Liver (tissue), 9 donors: Measurements from ENCODE around the gene CCDC186. TPM values are rescaled to one million over a fixed set of nuclear protein-coding genes. Genes with fewer than 3 reads are reported as not detected.

Source experiments
- DNase-seq: peaks from one replicate; pipeline ENCODE4 v3.0.0-alpha.2; 2017; ENCODE audit warnings: low spot score
- H3K27ac ChIP-seq, 2 donors: one replicate each; pipeline ENCODE4 v1.7.0; 2013; ENCODE audit warnings: inconsistent platforms in 2 of 2, low read length in 2 of 2, control low read depth in 1 of 2, low read depth in 1 of 2, mild to moderate bottlenecking in 1 of 2
- H3K27me3 ChIP-seq, 4 donors: one replicate each; pipeline versions ENCODE4 v1.6.1 to v1.7.0; 2013; ENCODE audit warnings: low read length in 3 of 4, inconsistent platforms in 1 of 4, mild to moderate bottlenecking in 1 of 4, moderate library complexity in 1 of 4; ENCODE audit not compliant: control insufficient read depth in 4 of 4, insufficient read depth in 4 of 4
- H3K36me3 ChIP-seq, 4 donors: one replicate each; pipeline versions ENCODE4 v1.6.1 to v1.7.0; 2013; ENCODE audit warnings: low read length in 3 of 4, mild to moderate bottlenecking in 3 of 4, low read depth in 1 of 4, moderate library complexity in 1 of 4; ENCODE audit not compliant: control insufficient read depth in 4 of 4, insufficient read depth in 3 of 4
- H3K4me1 ChIP-seq, 4 donors: one replicate each; pipeline versions ENCODE4 v1.6.1 to v1.7.0; 2013; ENCODE audit warnings: low read length in 3 of 4, mild to moderate bottlenecking in 3 of 4, moderate library complexity in 1 of 4; ENCODE audit not compliant: control insufficient read depth in 4 of 4, insufficient read depth in 4 of 4
- H3K4me3 ChIP-seq, 3 donors: one replicate each; pipeline versions ENCODE4 v1.6.1 to v1.7.0; 2013; ENCODE audit warnings: low read length in 3 of 3, control low read depth in 1 of 3, low read depth in 1 of 3, mild to moderate bottlenecking in 1 of 3
- H3K9ac ChIP-seq, 2 donors: one replicate each; pipeline ENCODE4 v1.7.0; 2013; ENCODE audit warnings: low read length in 2 of 2, mild to moderate bottlenecking in 2 of 2, moderate library complexity in 2 of 2, control low read depth in 1 of 2, low read depth in 1 of 2
- H3K9me3 ChIP-seq, 4 donors: one replicate each; pipeline versions ENCODE4 v1.6.1 to v1.7.0; 2013; ENCODE audit warnings: low read length in 3 of 4; ENCODE audit not compliant: control insufficient read depth in 4 of 4
- EGR1 ChIP-seq, 2 donors: IDR thresholded peaks; 2 replicates each; pipeline ENCODE4 v1.6.1; 2016 to 2018; ENCODE audit warnings: antibody characterized with exemption in 2 of 2, low read depth in 2 of 2
- FOXA1 ChIP-seq: IDR thresholded peaks from 2 replicates; pipeline ENCODE4 v1.6.1; 2016; ENCODE audit warnings: antibody characterized with exemption
- FOXA2 ChIP-seq: IDR thresholded peaks from 2 replicates; pipeline ENCODE4 v1.6.1; 2016; ENCODE audit warnings: antibody characterized with exemption
- GABPA ChIP-seq, 2 donors: IDR thresholded peaks in 1 of 2; conservative IDR thresholded peaks in 1 of 2; 2 replicates each; pipeline ENCODE4 v1.6.1; 2016; ENCODE audit warnings: antibody characterized with exemption in 2 of 2, mild to moderate bottlenecking in 1 of 2, moderate library complexity in 1 of 2
- HNF4A ChIP-seq, 2 donors: conservative IDR thresholded peaks; 2 replicates each; pipeline ENCODE4 v1.6.1; 2016; ENCODE audit warnings: antibody characterized with exemption in 2 of 2, mild to moderate bottlenecking in 2 of 2
- HNF4G ChIP-seq: IDR thresholded peaks from 2 replicates; pipeline ENCODE4 v1.6.1; 2016; ENCODE audit warnings: antibody characterized with exemption
- JUND ChIP-seq, 2 donors: IDR thresholded peaks; 2 replicates each; pipeline ENCODE4 v1.6.1; 2016; ENCODE audit warnings: antibody characterized with exemption in 2 of 2
- NR2F2 ChIP-seq: IDR thresholded peaks from 2 replicates; pipeline ENCODE4 v1.6.1; 2016; ENCODE audit warnings: antibody characterized with exemption
- RAD21 ChIP-seq, 2 donors: IDR thresholded peaks; 2 replicates each; pipeline ENCODE4 v1.6.1; 2016; ENCODE audit warnings: antibody characterized with exemption in 2 of 2, mild to moderate bottlenecking in 2 of 2
- RXRA ChIP-seq, 2 donors: IDR thresholded peaks; 2 replicates each; pipeline ENCODE4 v1.6.1; 2017 to 2018; ENCODE audit warnings: antibody characterized with exemption in 2 of 2, mild to moderate bottlenecking in 1 of 2
- SP1 ChIP-seq: IDR thresholded peaks from 2 replicates; pipeline ENCODE4 v1.6.1; 2018; ENCODE audit warnings: antibody characterized with exemption, mild to moderate bottlenecking
- TAF1 ChIP-seq: conservative IDR thresholded peaks from 2 replicates; pipeline ENCODE4 v1.6.1; 2016; ENCODE audit warnings: antibody characterized with exemption, mild to moderate bottlenecking
- YY1 ChIP-seq: IDR thresholded peaks from 2 replicates; pipeline ENCODE4 v1.6.1; 2016; ENCODE audit warnings: antibody characterized with exemption, mild to moderate bottlenecking
- WGBS: extraction: QIAGEN DNeasy Blood & Tissue Kit; methylation state at CpG from one replicate; pipeline ENCODE4 v1.1.7; 2013; 5-methylcytosine and 5-hydroxymethylcytosine counted together
- polyA plus RNA-seq, 2 donors: library from polyadenylated mRNA; stranded (reverse) in 1 of 2; unstranded in 1 of 2; fragments of 200-250 nt in 1 of 2; fragments of >200 nt in 1 of 2; fragmentation: Nextera tagmentation in 1 of 2; extraction: Ambion mirVana in 1 of 2; gene quantifications; one replicate each; pipeline versions ENCODE4 v1.2.1 to v1.2.3, GENCODE V29; 2013 to 2015
- total RNA-seq, 2 donors: library from RNA; depleted of rRNA; stranded (reverse); fragments of >200 nt; gene quantifications; one replicate each; pipeline ENCODE4 v1.2.3, GENCODE V29; 2014
- TF ChIP-seq, protein P1 (sequence below): fragments of 150-350 bp; IDR thresholded peaks from 2 replicates; pipeline ENCODE4 v1.5.1; 2017; ENCODE audit warnings: improper control_type of control experiment, low read depth, low read length; ENCODE audit not compliant: missing input control
- TF ChIP-seq, protein P2 (sequence below): IDR thresholded peaks from 2 replicates; pipeline ENCODE4 v1.6.1; 2016; ENCODE audit warnings: antibody characterized with exemption, mild to moderate bottlenecking
- TF ChIP-seq, protein P3 (sequence below): IDR thresholded peaks from 2 replicates; pipeline ENCODE4 v1.6.1; 2016; ENCODE audit warnings: antibody characterized with exemption
- TF ChIP-seq, protein P4 (sequence below): IDR thresholded peaks from 2 replicates; pipeline ENCODE4 v1.6.1; 2016; ENCODE audit warnings: antibody characterized with exemption
- TF ChIP-seq, protein P5 (sequence below): IDR thresholded peaks from 2 replicates; pipeline ENCODE4 v1.6.1; 2016; ENCODE audit warnings: antibody characterized with exemption
- donor health status: healthy.
- donor health status: healthy.
- donor health status: healthy.
- donor health status: healthy.
- donor health status: healthy.

Gene CCDC186
- total and polyA plus RNA-seq, 4 donors, result 1.9 to 11.6 (median 6.1) TPM

DNA sequence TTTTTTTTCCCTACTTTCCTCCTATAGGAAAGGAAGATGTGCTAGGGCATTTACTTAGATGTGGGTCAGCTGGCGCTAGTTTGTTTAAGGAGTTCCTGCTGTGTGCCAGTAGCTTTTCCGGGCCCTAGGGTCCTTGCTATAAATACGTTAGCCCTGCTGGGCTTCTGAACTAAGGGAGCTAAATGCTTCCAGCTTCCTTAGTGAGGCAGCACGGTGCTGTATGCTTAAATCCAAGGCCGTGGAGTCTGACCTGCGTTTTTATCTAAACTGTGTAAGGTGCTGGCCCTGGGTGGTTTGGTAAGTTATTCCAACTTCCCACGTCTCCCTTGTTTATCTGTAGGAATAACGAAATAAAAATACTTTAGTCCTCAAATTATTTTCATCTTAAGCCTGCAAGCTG lies 5.7 kb upstream of the CCDC186 start:
- peaks cover 0 to 2% (median 0%) of the 10 kb centered on the region in 4 donors for H3K4me1 ChIP-seq
- no peak overlapping the region for H3K27ac ChIP-seq
- H3K27me3 ChIP-seq, result no peaks in the 10 kb centered on the region
- no peak overlapping the region for H3K9ac ChIP-seq
- TF ChIP-seq, protein P1, sequence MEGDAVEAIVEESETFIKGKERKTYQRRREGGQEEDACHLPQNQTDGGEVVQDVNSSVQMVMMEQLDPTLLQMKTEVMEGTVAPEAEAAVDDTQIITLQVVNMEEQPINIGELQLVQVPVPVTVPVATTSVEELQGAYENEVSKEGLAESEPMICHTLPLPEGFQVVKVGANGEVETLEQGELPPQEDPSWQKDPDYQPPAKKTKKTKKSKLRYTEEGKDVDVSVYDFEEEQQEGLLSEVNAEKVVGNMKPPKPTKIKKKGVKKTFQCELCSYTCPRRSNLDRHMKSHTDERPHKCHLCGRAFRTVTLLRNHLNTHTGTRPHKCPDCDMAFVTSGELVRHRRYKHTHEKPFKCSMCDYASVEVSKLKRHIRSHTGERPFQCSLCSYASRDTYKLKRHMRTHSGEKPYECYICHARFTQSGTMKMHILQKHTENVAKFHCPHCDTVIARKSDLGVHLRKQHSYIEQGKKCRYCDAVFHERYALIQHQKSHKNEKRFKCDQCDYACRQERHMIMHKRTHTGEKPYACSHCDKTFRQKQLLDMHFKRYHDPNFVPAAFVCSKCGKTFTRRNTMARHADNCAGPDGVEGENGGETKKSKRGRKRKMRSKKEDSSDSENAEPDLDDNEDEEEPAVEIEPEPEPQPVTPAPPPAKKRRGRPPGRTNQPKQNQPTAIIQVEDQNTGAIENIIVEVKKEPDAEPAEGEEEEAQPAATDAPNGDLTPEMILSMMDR, result no peak
- TF ChIP-seq RAD21 (IDR thresholded peaks at IDR 0.05) (no peak), TAF1 (no peak), FOXA1 (no peak), NR2F2 (no peak), SP1 (no peak), HNF4G (no peak), FOXA2 (no peak), HNF4A (conservative IDR thresholded peaks at IDR 0.05) (no peak), YY1 (no peak), JUND (IDR thresholded peaks at IDR 0.05) (no peak), EGR1 (IDR thresholded peaks at IDR 0.05; ENCODE audit: low read depth in 2 of 2) (no peak), RXRA (IDR thresholded peaks at IDR 0.05) (no peak), GABPA (IDR thresholded peaks at IDR 0.05 in 1 of 2, conservative IDR thresholded peaks at IDR 0.05 in 1 of 2) (no peak)
- TF ChIP-seq, protein P2, sequence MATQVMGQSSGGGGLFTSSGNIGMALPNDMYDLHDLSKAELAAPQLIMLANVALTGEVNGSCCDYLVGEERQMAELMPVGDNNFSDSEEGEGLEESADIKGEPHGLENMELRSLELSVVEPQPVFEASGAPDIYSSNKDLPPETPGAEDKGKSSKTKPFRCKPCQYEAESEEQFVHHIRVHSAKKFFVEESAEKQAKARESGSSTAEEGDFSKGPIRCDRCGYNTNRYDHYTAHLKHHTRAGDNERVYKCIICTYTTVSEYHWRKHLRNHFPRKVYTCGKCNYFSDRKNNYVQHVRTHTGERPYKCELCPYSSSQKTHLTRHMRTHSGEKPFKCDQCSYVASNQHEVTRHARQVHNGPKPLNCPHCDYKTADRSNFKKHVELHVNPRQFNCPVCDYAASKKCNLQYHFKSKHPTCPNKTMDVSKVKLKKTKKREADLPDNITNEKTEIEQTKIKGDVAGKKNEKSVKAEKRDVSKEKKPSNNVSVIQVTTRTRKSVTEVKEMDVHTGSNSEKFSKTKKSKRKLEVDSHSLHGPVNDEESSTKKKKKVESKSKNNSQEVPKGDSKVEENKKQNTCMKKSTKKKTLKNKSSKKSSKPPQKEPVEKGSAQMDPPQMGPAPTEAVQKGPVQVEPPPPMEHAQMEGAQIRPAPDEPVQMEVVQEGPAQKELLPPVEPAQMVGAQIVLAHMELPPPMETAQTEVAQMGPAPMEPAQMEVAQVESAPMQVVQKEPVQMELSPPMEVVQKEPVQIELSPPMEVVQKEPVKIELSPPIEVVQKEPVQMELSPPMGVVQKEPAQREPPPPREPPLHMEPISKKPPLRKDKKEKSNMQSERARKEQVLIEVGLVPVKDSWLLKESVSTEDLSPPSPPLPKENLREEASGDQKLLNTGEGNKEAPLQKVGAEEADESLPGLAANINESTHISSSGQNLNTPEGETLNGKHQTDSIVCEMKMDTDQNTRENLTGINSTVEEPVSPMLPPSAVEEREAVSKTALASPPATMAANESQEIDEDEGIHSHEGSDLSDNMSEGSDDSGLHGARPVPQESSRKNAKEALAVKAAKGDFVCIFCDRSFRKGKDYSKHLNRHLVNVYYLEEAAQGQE, result no peak
- TF ChIP-seq, protein P3, sequence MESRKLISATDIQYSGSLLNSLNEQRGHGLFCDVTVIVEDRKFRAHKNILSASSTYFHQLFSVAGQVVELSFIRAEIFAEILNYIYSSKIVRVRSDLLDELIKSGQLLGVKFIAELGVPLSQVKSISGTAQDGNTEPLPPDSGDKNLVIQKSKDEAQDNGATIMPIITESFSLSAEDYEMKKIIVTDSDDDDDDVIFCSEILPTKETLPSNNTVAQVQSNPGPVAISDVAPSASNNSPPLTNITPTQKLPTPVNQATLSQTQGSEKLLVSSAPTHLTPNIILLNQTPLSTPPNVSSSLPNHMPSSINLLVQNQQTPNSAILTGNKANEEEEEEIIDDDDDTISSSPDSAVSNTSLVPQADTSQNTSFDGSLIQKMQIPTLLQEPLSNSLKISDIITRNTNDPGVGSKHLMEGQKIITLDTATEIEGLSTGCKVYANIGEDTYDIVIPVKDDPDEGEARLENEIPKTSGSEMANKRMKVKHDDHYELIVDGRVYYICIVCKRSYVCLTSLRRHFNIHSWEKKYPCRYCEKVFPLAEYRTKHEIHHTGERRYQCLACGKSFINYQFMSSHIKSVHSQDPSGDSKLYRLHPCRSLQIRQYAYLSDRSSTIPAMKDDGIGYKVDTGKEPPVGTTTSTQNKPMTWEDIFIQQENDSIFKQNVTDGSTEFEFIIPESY, result no peak
- TF ChIP-seq, protein P4, sequence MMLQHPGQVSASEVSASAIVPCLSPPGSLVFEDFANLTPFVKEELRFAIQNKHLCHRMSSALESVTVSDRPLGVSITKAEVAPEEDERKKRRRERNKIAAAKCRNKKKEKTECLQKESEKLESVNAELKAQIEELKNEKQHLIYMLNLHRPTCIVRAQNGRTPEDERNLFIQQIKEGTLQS, result no peak
- TF ChIP-seq, protein P5, sequence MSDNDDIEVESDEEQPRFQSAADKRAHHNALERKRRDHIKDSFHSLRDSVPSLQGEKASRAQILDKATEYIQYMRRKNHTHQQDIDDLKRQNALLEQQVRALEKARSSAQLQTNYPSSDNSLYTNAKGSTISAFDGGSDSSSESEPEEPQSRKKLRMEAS, result no peak
- H3K9me3 ChIP-seq, result no peaks in the 10 kb centered on the region
- no peak overlapping the region for H3K4me3 ChIP-seq
- no peaks in the 10 kb centered on the region for H3K36me3 ChIP-seq
- no peak for DNase-seq
- 81% methylated on average over 8 of the region's 8 CpGs for WGBS
